Stimulated activated naive CD4-positive, alpha-beta T cell treated with Interleukin-2 at 50 U/mL for 16 hours (primary cell): ENCODE data around the gene CLDN6.
"Not testable (repeated sequence)": the region's sequence is repeated elsewhere in the genome, so short reads cannot be mapped to it uniquely, and the experiment has no call there.

ENCODE experiments used
- DNase-seq: peaks from one replicate; lab custom pipeline; 2025; lab: John Stamatoyannopoulos, UW

Gene CLDN6, protein sequence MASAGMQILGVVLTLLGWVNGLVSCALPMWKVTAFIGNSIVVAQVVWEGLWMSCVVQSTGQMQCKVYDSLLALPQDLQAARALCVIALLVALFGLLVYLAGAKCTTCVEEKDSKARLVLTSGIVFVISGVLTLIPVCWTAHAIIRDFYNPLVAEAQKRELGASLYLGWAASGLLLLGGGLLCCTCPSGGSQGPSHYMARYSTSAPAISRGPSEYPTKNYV

DNA sequence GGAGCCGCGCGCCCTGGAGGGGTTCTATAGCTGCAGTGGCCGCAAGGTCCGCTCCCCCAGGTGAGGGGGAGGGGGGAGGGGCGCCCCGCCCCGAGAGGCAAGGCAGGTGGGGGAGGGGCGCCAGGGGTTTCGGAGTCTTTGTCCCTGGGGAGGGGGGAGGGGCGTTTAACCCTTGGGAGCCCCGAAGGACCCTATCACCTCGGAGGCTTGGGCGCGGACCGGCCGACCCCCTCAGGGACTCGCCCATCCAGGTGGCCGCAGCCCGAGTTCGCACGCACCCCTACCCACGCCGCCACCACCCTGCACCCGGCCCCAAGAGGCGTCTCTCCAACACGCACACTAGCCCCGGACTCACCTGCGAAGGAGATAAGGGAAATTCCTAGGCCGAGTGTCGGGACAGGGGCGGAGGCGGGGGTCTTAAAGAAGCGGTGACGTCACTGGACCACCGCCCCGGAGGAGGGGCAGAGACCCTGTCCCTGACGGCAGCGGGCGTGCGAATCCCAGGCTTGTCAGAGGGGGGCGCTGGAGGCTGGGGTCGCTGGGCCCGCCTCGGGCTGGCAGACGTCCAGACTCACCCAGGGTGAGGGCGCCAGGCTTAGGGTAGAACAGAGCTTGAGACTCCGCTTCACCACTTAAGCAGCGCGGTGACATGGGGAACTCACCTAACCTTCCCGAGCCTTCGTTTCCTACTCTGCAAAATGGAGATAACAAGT is at the start of gene CLDN6:
Gene CLDN6, minus strand, starts transcription at position 390 of the 713 bp plus-strand sequence. CDS start 2,162 bp downstream, outside the sequence.
- no peak for DNase-seq

GRCh38 chr16:3066440-3066748 is 48.4 kb upstream of the CLDN6 start:
- no peak for DNase-seq

DNA sequence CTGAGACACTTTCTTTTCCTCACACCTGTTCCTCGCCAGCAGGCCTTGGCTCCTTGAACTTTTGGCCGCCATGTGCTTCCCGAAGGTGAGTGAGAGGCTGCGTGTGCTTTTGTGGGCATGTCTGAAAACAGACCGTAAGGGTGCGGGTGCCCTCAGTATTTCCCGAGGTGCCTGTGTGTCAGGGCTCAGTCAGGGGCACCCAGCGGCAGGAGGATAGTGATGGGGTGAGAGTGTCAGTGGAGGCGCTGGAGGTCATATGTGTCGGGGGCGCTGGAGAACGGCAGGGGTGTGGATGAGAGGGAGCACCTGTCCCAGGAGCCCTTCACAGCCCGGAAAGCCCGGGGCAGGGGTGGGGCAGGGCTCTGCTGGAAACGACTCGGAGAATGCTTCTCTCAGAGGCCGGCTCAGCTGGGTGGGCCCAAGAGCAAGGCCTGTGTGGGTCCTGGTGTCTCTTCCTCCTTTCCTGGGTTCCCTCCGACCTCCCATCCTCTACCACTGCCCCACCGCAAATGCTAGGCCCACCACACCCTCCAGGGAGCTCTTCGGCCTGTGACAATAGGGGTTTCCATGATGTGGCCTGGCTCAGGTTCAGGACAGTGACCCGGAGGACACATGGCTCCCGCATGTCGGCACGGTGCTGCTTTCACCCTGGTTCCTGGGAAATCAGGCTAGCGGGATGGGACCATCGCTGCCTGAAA is 47.9 kb upstream of the CLDN6 start:
- DNase-seq, result peak; percentile 37

DNA sequence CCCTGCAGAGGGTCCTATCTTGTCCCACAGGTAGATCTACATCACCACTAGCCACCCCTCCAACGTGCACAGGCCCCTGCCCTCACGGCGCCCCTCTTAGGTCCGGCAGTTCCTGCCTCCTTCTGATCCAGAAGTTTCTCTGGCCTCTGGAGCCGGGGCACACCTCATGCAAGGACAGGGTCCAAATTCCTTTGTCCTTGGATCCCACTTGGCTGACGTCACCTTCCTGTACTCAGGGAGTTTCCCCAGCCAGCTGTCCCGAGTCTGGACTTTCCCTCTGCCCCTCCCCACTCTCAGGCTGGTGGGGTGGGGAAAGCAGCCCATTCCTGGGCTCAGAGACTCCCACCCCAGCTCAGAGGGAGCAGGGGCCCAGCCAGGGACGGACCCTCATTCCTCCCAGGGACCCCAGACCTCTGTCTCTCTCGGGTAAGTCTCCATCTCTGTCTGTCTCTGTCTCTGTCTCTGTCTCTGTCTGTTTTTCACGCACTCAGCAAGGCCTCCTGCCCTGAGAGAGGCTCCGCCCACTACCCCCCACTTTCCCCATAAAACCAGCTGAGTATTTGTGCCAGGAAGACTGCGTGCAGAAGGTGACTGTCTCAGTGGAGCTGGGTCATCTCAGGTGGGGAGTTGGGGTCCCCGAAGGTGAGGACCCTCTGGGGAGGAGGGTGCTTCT is 47.2 kb upstream of the CLDN6 start, which contains the start of gene IL32:
Gene IL32, plus strand, starts transcription at position 572 of the 673 bp plus-strand sequence. CDS start 172 bp downstream, outside the sequence.
- DNase-seq, result peak; percentile 73

- no peak for DNase-seq
Observed at GRCh38 chr16:3063625-3064386, 45.8 kb upstream of the CLDN6 start.

DNA sequence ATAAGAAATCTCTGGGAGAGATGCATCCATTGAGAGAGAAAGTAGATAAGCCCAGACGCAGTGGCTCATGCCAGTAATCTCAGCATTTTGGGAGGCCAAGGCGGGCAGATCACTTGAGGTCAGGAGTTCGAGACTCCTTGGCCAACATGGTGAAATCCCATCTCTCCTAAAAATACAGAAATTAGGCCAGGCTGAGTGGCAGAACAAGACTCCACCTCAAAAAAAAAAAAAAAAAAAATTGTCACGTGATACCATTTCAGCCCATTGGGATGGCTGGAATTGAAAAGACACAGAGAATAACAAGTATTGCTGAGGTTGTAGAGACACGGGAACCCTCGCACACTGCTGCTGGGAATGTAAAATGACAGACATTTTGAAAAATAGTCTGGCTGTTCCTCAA is 44.6 kb upstream of the CLDN6 start:
- DNase-seq, result no peak

- no peak for DNase-seq
Observed at GRCh38 chr16:3060339-3061127, 42.5 kb upstream of the CLDN6 start.

DNA sequence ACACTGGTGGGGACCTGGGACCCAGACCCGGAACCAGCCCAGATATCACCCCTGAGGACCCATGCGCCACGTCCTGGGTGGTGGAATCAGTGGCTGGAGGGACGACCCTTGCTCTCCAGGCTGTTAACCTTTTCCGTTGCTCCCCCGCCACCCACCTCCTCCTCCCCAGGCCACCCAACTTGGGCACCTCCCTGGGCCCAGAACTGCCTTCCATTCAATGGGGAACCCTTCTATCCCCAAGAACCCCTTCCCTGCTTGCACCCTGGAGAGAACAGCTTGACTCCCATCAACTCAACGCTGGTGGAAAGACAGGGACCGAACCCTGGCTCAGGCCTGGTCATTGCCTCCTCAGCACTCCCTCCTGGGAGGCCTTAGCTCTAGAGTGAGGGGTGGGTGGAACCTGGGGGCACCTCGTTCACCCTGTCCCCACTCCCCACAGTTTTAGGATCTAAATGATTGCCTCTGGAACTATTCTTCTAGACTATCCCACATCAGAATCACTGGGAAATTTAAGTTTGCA is 41.8 kb upstream of the CLDN6 start:
- no peak for DNase-seq

DNA sequence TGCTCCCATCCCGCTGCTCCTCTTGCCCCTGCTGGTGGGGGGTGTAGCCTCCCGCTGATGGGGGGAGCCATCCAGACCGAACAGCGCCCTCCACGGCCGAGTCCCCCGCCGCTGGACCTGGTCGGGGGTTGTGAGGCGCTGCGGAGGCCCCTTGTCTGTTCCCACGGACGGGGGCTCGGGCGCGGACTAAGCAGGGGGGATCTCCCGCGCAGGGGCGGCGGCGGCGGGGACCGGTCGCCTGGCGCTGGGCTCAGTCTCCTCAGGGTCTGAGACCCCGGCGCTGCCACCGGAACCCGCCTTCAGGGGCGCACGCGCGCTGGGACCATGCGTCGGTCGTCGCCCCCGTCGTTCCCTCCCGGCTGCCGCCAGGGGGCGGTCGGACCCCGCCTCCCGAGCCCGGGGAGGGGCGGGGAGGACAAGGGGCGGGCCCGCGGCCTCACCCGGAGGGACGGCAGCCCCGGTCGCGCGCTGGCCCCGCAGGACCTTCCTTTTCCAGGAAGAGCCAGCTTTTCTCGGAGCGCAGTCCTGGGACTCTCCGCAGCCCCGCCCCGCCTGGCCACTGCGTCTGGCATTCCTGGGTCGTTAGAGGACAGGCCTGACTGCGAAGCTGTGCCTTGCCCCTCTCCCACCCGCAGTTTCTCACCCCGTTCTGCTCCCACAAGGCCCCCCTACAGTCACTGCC is 41.2 kb upstream of the CLDN6 start:
- DNase-seq, result peak; percentile 76

DNA sequence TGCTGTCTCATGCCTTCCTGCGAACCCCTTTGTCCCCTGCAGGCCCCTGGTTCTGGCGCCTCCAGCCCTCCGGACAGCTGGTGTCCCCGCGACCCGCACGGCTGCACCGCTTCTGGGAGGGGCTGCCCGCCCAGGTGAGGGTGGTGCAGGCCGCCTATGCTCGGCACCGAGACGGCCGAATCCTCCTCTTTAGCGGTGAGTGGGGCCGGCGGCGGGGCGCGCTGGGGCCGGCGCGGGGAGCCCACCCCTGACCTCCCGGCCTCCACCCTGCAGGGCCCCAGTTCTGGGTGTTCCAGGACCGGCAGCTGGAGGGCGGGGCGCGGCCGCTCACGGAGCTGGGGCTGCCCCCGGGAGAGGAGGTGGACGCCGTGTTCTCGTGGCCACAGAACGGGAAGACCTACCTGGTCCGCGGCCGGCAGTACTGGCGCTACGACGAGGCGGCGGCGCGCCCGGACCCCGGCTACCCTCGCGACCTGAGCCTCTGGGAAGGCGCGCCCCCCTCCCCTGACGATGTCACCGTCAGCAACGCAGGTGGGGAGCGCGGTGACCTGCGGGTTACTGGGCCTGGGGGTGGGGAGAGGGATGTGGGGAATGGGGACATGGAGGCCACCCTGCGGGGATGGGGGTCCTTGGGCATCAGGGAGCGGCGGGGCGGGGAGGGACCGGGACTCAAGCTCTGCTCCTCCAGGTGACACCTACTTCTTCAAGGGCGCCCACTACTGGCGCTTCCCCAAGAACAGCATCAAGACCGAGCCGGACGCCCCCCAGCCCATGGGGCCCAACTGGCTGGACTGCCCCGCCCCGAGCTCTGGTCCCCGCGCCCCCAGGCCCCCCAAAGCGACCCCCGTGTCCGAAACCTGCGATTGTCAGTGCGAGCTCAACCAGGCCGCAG is 40.4 kb upstream of the CLDN6 start:
- DNase-seq, result peak; percentile 49

DNA sequence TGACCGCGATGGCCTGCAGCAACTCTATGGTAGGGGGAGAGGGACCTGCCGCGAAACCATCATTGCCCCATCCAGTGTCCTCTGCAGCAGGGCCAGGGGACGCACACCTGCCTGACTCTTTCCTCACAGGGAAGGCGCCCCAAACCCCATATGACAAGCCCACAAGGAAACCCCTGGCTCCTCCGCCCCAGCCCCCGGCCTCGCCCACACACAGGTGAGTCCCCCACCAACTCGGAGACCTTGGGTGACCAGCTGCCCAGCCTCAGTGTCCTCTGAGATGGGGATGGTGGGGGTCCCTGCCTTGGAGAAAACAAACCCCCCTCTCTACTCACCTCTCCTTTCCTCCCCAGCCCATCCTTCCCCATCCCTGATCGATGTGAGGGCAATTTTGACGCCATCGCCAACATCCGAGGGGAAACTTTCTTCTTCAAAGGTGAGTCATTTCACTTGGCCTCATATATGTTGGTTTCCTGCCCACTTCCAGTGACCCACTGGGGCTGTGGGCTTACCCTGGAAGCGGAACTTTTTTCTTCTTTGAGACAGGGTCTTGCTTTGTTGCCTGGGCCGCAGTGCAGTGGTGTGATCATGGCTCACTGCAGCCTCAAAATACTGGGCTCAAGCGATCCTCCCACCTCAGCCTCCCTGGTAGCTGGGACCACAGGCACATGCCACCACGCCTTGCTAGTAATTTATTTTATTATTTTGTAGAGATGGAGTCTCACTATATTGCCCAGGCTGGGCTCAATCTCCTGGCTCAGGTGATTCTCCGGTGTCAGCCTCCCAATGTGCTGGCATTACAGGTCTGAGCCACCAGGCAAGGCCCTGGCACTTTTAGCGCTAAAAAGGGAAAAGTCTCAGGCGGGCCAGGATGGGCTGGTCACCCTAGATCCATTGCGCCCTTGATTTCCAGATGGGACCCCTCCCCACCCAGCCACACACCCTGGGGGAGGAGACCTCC is 39.5 kb upstream of the CLDN6 start:
- DNase-seq, result no peak

DNA sequence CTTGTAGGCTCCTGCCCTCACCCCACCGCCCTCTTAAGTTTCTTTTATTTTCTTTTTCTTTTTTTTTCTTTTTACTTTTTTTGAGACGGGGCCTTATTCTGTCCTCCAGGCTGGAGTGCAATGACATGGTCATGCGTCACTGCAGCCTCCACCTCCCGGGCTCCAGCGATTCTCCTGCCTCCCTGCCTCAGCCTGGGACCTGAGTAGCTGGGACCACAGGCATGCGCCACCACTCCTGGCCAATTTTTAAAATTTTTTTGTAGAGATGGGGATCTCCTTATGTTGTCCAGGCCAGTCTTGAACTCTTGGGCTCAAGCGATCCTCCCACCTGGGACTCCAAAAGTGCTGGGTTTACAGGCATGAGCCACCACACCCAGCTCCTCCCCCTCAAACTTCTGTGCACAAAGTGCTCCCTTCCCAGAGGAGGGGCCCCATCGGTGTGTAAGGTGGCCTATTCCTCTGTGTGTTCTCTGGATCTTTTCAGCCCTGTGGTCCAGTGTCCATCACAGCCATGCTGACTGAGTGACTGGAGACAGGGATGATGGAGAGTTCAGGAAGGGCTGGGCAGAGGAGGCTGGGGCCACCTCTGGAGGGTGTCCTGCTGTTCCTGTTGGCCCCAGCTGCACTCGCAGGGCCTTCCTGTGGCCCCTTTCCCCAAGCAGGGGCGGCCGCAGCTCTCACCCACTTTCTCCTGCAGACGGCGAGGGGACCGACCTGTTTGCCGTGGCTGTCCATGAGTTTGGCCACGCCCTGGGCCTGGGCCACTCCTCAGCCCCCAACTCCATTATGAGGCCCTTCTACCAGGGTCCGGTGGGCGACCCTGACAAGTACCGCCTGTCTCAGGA is 38.6 kb upstream of the CLDN6 start:
- no peak for DNase-seq

DNA sequence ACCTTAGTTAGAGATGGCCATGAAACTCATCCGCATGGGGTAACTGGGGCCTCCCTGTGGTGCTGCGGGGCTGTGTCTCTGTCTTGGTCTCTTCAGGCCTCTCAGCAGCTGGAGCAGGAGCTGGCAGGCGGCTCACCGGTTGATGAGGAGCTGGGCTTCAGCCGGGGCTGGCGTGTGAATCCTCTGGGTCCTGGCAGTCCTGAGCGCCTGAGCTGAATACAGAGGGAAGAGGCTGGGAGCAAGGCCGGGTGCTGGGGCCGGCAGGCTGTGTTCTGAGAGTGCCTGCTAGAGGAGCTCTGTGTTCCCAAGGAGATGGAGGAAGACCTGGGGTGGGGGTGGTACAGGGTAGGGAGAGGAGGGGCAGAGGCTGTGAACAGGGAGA is 37.7 kb upstream of the CLDN6 start:
- DNase-seq, result not testable (repeated sequence)

- no peak for DNase-seq
Observed at GRCh38 chr16:3054965-3055733, 37.2 kb upstream of the CLDN6 start.

DNA sequence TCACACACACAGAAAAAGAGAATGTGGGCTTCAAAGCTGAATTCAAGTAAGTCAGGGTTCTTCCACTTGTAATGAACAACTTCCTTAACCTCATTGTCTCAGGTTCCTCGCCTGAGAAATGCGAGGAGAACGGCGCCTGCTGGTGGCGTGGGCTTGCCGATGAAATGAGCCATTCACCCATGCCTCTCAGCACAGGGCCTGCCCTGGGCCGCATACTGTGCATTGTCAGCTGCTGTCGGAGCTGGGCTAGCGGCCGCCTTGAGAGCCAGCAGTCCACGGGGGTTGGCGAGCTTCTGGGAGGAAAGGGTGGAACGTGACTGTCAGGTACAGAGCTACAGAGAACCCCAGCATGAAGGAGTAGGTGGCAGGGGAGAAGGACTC is 35.3 kb upstream of the CLDN6 start:
- peak; percentile 27 for DNase-seq
